Measurements from ENCODE around the gene BICC1.

The BICC1 gene

GRCh38 chr10:58772758-58773157 is 260.1 kb downstream of the BICC1 start:
- H3K27ac ChIP-seq (ENCODE audit: insufficient read depth, low read depth, low read length, poor library complexity, severe bottlenecking), result no peak overlapping the region
- H3K4me1 ChIP-seq (ENCODE audit: control insufficient read depth, insufficient read depth, low read length), result no peaks in the 10 kb centered on the region
- H3K36me3 ChIP-seq (ENCODE audit: control insufficient read depth, insufficient read depth, low read length), result no peaks in the 10 kb centered on the region
- 100% methylated on average over 2 to 3 of the region's 3 CpGs for WGBS, 2 experiments
- H3K27me3 ChIP-seq (ENCODE audit: control insufficient read depth, insufficient read depth, low read length, poor library complexity, severe bottlenecking), result no peaks in the 10 kb centered on the region
- H3K4me3 ChIP-seq (ENCODE audit: insufficient read depth, low read depth, low read length), result no peak overlapping the region
- no peaks in the 10 kb centered on the region for H3K9me3 ChIP-seq (ENCODE audit: control insufficient read depth, low read length)

GRCh38 chr10:58773341-58773740 is 260.7 kb downstream of the BICC1 start:
- Histone ChIP-seq H3K27me3 (ENCODE audit: control insufficient read depth, insufficient read depth, low read length, poor library complexity, severe bottlenecking) (no peaks in the 10 kb centered on the region), H3K27ac (ENCODE audit: insufficient read depth, low read depth, low read length, poor library complexity, severe bottlenecking) (no peak overlapping the region), H3K36me3 (ENCODE audit: control insufficient read depth, insufficient read depth, low read length) (no peaks in the 10 kb centered on the region), H3K9me3 (ENCODE audit: control insufficient read depth, low read length) (no peaks in the 10 kb centered on the region), H3K4me3 (ENCODE audit: insufficient read depth, low read depth, low read length) (no peak overlapping the region), H3K4me1 (ENCODE audit: control insufficient read depth, insufficient read depth, low read length) (no peaks in the 10 kb centered on the region)
- 96% methylated on average over 4 of the region's 4 CpGs for WGBS, 2 experiments

GRCh38 chr10:58773944-58774343 is 261.3 kb downstream of the BICC1 start:
- 83 to 100% methylated on average over 1 of the region's 1 CpG for WGBS, 2 experiments
- Histone ChIP-seq H3K9me3 (ENCODE audit: control insufficient read depth, low read length) (no peaks in the 10 kb centered on the region), H3K27me3 (ENCODE audit: control insufficient read depth, insufficient read depth, low read length, poor library complexity, severe bottlenecking) (no peaks in the 10 kb centered on the region), H3K4me3 (ENCODE audit: insufficient read depth, low read depth, low read length) (no peak overlapping the region), H3K4me1 (ENCODE audit: control insufficient read depth, insufficient read depth, low read length) (no peaks in the 10 kb centered on the region), H3K27ac (ENCODE audit: insufficient read depth, low read depth, low read length, poor library complexity, severe bottlenecking) (no peak overlapping the region), H3K36me3 (ENCODE audit: control insufficient read depth, insufficient read depth, low read length) (no peaks in the 10 kb centered on the region)

DNA sequence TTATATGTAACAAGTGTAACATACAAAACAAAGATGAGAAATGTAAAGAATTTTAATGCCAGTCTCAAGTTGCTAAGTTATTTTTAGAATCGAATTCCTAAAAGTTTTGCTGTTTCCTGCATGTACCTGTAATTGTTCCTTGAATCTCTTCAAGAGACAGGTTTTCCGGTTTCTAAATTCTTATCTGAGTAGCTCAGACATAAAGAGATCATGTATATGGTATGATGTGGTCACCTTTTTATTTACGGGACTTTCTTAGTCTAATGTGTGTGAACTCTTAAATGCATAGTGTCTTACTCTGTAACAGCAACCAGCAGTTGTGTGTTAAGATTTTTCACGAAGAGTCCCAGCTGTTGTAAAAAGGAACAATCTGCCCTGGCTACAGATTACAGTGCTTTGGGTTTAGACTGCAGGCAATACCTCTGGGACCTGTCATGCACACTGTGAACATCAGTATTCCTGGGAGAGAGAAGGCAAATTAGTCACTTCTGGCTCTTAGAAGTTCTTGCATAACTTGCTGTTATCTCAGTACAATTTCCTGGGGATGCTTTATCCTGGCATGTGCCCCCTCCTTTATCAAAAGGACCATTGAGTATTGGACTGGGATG is 263.4 kb downstream of the BICC1 start:
- no peaks in the 10 kb centered on the region for H3K9me3 ChIP-seq (ENCODE audit: control insufficient read depth, low read length)
- no peaks in the 10 kb centered on the region for H3K36me3 ChIP-seq (ENCODE audit: control insufficient read depth, insufficient read depth, low read length)
- no peaks in the 10 kb centered on the region for H3K4me1 ChIP-seq (ENCODE audit: control insufficient read depth, insufficient read depth, low read length)
- WGBS, 2 experiments, result 83 to 84% methylated on average over 4 of the region's 4 CpGs
- H3K27me3 ChIP-seq (ENCODE audit: control insufficient read depth, insufficient read depth, low read length, poor library complexity, severe bottlenecking), result no peaks in the 10 kb centered on the region
- no peak overlapping the region for H3K4me3 ChIP-seq (ENCODE audit: insufficient read depth, low read depth, low read length)
- H3K27ac ChIP-seq (ENCODE audit: insufficient read depth, low read depth, low read length, poor library complexity, severe bottlenecking), result no peak overlapping the region

- Histone ChIP-seq H3K9me3 (ENCODE audit: control insufficient read depth, low read length) (no peaks in the 10 kb centered on the region), H3K27me3 (ENCODE audit: control insufficient read depth, insufficient read depth, low read length, poor library complexity, severe bottlenecking) (no peaks in the 10 kb centered on the region), H3K27ac (ENCODE audit: insufficient read depth, low read depth, low read length, poor library complexity, severe bottlenecking) (no peak overlapping the region), H3K4me3 (ENCODE audit: insufficient read depth, low read depth, low read length) (no peak overlapping the region), H3K36me3 (ENCODE audit: control insufficient read depth, insufficient read depth, low read length) (no peaks in the 10 kb centered on the region), H3K4me1 (ENCODE audit: control insufficient read depth, insufficient read depth, low read length) (no peaks in the 10 kb centered on the region)
- WGBS, 2 experiments, result 92 to 96% methylated on average over 5 of the region's 5 CpGs
Observed at GRCh38 chr10:58776568-58777318, 264.1 kb downstream of the BICC1 start.

DNA sequence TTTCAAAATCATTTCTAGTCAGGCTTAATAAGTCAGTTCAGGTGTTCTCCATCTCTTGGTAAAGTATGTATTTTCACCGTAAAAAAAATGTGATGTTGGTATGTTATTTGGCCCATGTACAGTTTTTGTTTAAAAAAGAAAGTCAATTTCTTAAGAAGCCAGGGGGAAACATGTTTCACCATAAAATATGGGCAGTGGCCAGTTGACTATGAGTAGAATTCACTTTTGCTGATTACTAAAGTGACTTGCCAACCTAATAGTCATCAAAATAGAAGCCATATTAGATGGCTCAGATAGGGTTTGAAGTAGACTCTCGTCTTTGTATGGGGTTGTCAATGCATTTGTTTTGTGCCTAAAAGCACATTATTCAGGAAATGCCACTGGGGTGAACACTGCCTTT is 266.3 kb downstream of the BICC1 start:
- 95 to 100% methylated on average over 1 to 2 of the region's 2 CpGs for WGBS, 2 experiments
- Histone ChIP-seq H3K9me3 (ENCODE audit: control insufficient read depth, low read length) (no peaks in the 10 kb centered on the region), H3K27ac (ENCODE audit: insufficient read depth, low read depth, low read length, poor library complexity, severe bottlenecking) (no peak overlapping the region), H3K27me3 (ENCODE audit: control insufficient read depth, insufficient read depth, low read length, poor library complexity, severe bottlenecking) (no peaks in the 10 kb centered on the region), H3K4me3 (ENCODE audit: insufficient read depth, low read depth, low read length) (no peak overlapping the region), H3K36me3 (ENCODE audit: control insufficient read depth, insufficient read depth, low read length) (no peaks in the 10 kb centered on the region), H3K4me1 (ENCODE audit: control insufficient read depth, insufficient read depth, low read length) (no peaks in the 10 kb centered on the region)

DNA sequence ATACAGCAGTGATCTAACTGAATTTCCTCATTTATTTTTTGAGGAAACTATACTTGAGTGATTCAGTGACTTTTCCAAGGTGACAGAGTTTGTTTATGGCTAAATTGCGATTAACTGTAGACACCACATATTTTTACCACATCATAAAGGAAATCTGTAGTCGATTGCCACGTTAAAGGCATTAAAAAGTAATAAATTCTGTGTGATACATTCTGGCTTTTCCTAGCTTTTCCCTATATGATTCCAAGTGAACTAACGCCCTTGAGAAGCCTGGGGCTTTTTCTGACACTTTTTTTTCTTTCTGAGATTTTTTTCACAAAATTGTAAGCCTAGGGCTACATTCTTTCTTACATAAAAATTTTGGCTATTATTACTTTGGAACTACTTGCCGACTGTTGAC is 266.9 kb downstream of the BICC1 start:
- Histone ChIP-seq H3K4me1 (ENCODE audit: control insufficient read depth, insufficient read depth, low read length) (no peaks in the 10 kb centered on the region), H3K27ac (ENCODE audit: insufficient read depth, low read depth, low read length, poor library complexity, severe bottlenecking) (no peak overlapping the region), H3K27me3 (ENCODE audit: control insufficient read depth, insufficient read depth, low read length, poor library complexity, severe bottlenecking) (no peaks in the 10 kb centered on the region), H3K36me3 (ENCODE audit: control insufficient read depth, insufficient read depth, low read length) (no peaks in the 10 kb centered on the region), H3K4me3 (ENCODE audit: insufficient read depth, low read depth, low read length) (no peak overlapping the region), H3K9me3 (ENCODE audit: control insufficient read depth, low read length) (no peaks in the 10 kb centered on the region)
- WGBS, 2 experiments, result 96 to 98% methylated on average over 4 to 5 of the region's 5 CpGs

- no peaks in the 10 kb centered on the region for H3K4me1 ChIP-seq (ENCODE audit: control insufficient read depth, insufficient read depth, low read length)
- no peaks in the 10 kb centered on the region for H3K36me3 ChIP-seq (ENCODE audit: control insufficient read depth, insufficient read depth, low read length)
- H3K27ac ChIP-seq (ENCODE audit: insufficient read depth, low read depth, low read length, poor library complexity, severe bottlenecking), result no peak overlapping the region
- H3K4me3 ChIP-seq (ENCODE audit: insufficient read depth, low read depth, low read length), result no peak overlapping the region
- no peaks in the 10 kb centered on the region for H3K27me3 ChIP-seq (ENCODE audit: control insufficient read depth, insufficient read depth, low read length, poor library complexity, severe bottlenecking)
- no peaks in the 10 kb centered on the region for H3K9me3 ChIP-seq (ENCODE audit: control insufficient read depth, low read length)
Observed at GRCh38 chr10:58780476-58780875, 267.8 kb downstream of the BICC1 start.

DNA sequence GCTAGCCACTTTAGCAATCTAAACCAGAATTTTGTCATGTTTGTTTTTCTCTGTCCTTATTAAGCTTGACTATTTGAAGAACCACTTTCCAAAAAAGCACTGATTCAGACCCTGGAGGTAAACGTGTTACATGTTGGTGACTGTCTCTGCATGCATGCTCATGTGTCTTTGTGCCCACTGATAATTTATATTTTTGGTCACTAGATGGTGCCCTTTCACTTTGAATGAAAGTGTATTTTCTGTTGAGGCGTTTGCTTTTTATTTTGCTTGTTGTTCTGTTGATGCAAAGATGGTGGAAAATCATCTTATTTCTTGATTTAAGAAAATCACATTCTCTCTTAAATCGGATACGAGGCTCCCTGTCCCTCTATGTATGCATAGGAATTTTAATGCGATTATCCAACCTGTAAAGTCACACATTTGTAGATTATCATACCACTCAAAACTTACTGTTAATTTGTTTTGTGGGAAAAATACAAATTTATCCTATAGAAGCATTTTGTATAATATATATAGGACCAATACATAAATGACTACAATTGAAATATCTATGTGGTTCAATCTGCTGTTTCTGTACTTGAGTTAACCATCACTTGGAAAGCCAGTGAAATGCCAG is 269.3 kb downstream of the BICC1 start:
- 11 to 32% methylated on average over 3 to 5 of the region's 5 CpGs for WGBS, 2 experiments
- H3K36me3 ChIP-seq (ENCODE audit: control insufficient read depth, insufficient read depth, low read length), result no peaks in the 10 kb centered on the region
- no peak overlapping the region for H3K27ac ChIP-seq (ENCODE audit: insufficient read depth, low read depth, low read length, poor library complexity, severe bottlenecking)
- no peaks in the 10 kb centered on the region for H3K27me3 ChIP-seq (ENCODE audit: control insufficient read depth, insufficient read depth, low read length, poor library complexity, severe bottlenecking)
- H3K4me3 ChIP-seq (ENCODE audit: insufficient read depth, low read depth, low read length), result no peak overlapping the region
- H3K9me3 ChIP-seq (ENCODE audit: control insufficient read depth, low read length), result no peaks in the 10 kb centered on the region
- H3K4me1 ChIP-seq (ENCODE audit: control insufficient read depth, insufficient read depth, low read length), result no peaks in the 10 kb centered on the region
